Smooth muscle cell (in vitro differentiated cells): ENCODE data around the gene RAB8B. TPM values are rescaled to one million over a fixed set of nuclear protein-coding genes. Genes with fewer than 3 reads are reported as not detected.

ENCODE experiments used
- DNase-seq: peaks from one replicate; lab custom pipeline; 2025; ENCODE audit not compliant: unreplicated experiment; lab: John Stamatoyannopoulos, UW
- H2AFZ ChIP-seq: fragments of 200-600 bp; sonication (generic); 2 replicates; pipeline ENCODE4 v1.6.0; 2016; ENCODE audit warnings: antibody characterized with exemption, low read depth, mild to moderate bottlenecking
- H3F3A ChIP-seq: fragments of 200-600 bp; sonication (generic); 2 replicates; pipeline ENCODE4 v1.6.0; 2017; ENCODE audit warnings: antibody characterized with exemption, low read depth
- H3K27ac ChIP-seq: fragments of 200-600 bp; sonication (generic); 2 replicates; pipeline ENCODE4 v1.5.1; 2016; ENCODE audit warnings: low read depth, mild to moderate bottlenecking
- H3K27me3 ChIP-seq: fragments of 200-600 bp; sonication (generic); 2 replicates; pipeline ENCODE4 v1.6.1; 2016; ENCODE audit warnings: low read depth, mild to moderate bottlenecking
- H3K36me3 ChIP-seq: fragments of 200-600 bp; sonication (generic); 2 replicates; pipeline ENCODE4 v1.5.1; 2016; ENCODE audit warnings: low read depth
- H3K4me1 ChIP-seq: fragments of 200-600 bp; sonication (generic); 2 replicates; pipeline ENCODE4 v1.5.1; 2016; ENCODE audit warnings: low read depth
- H3K4me2 ChIP-seq: fragments of 200-600 bp; sonication (generic); 2 replicates; pipeline ENCODE4 v1.6.0; 2016; ENCODE audit warnings: mild to moderate bottlenecking
- H3K4me3 ChIP-seq: fragments of 200-600 bp; sonication (generic); 2 replicates; pipeline ENCODE4 v1.5.1; 2016; ENCODE audit warnings: mild to moderate bottlenecking
- H3K79me2 ChIP-seq: fragments of 200-600 bp; sonication (generic); 2 replicates; pipeline ENCODE4 v1.6.0; 2016; ENCODE audit warnings: low read depth, mild to moderate bottlenecking
- H3K9ac ChIP-seq: fragments of 200-600 bp; sonication (generic); 2 replicates; pipeline ENCODE4 v1.6.0; 2016; ENCODE audit warnings: low read depth
- H3K9me3 ChIP-seq: fragments of 200-600 bp; sonication (generic); replicated peaks from 2 replicates; pipeline ENCODE4 v1.5.1; 2016; ENCODE audit warnings: low read depth
- H4K20me1 ChIP-seq: fragments of 200-600 bp; sonication (generic); 2 replicates; pipeline ENCODE4 v1.6.0; 2016; ENCODE audit warnings: low read depth
- CTCF ChIP-seq: fragments of 200-600 bp; sonication (generic); IDR thresholded peaks from 2 replicates; pipeline ENCODE4 v1.5.1; 2017; ENCODE audit warnings: borderline replicate concordance, mild to moderate bottlenecking, antibody characterized with exemption; ENCODE audit not compliant: insufficient read depth, poor library complexity, severe bottlenecking
- WGBS: methylation state at CpG from one replicate; pipeline ENCODE4 v1.1.7; 2016; ENCODE audit warnings: low lambda C conversion rate; 5-methylcytosine and 5-hydroxymethylcytosine counted together
- polyA plus RNA-seq: library from polyadenylated mRNA; unstranded; fragments of >200 nt; fragmentation: Nextera tagmentation; extraction: Ambion mirVana; gene quantifications from 2 replicates; pipeline ENCODE4 v1.2.1, GENCODE V29; 2016
- total RNA-seq: library from RNA; depleted of rRNA; stranded (reverse); fragments of >200 nt; gene quantifications from 2 replicates; pipeline ENCODE4 v1.2.3, GENCODE V29; 2014

The RAB8B gene
- total and polyA plus RNA-seq, 2 experiments from 2014 or later: 11.5 to 34.7 TPM

- Histone ChIP-seq H2AFZ (no peak overlapping the region), H3K9me3 (no peaks in the 10 kb centered on the region), H3K27ac (no peak overlapping the region), H3K36me3 (no peaks in the 10 kb centered on the region), H4K20me1 (no peaks in the 10 kb centered on the region), H3K4me3 (no peak overlapping the region), H3K79me2 (no peaks in the 10 kb centered on the region), H3K4me2 (no peak overlapping the region), H3K27me3 (no peaks in the 10 kb centered on the region), H3F3A (peaks cover 4% of the 10 kb centered on the region), H3K9ac (no peak overlapping the region), H3K4me1 (peaks cover 17% of the 10 kb centered on the region)
- TF ChIP-seq CTCF: no peak
- WGBS: 82% methylated on average over 5 of the region's 5 CpGs
- DNase-seq: no peak
These were observed 71.4 kb downstream of the RAB8B start for GRCh38 chr15:63260791-63261190.

- Histone ChIP-seq H3K27me3 (no peaks in the 10 kb centered on the region), H3K4me2 (no peak overlapping the region), H3K27ac (no peak overlapping the region), H3K4me1 (peaks cover 12% of the 10 kb centered on the region), H3K4me3 (no peak overlapping the region), H3K79me2 (no peaks in the 10 kb centered on the region), H3K9me3 (no peaks in the 10 kb centered on the region), H4K20me1 (no peaks in the 10 kb centered on the region), H3K36me3 (no peaks in the 10 kb centered on the region), H3K9ac (no peak overlapping the region), H2AFZ (no peak overlapping the region), H3F3A (peaks cover 1% of the 10 kb centered on the region)
- no peak for DNase-seq
- no peak for TF ChIP-seq CTCF
These were observed 71.9 kb downstream of the RAB8B start for GRCh38 chr15:63261311-63261710.

- Histone ChIP-seq H4K20me1 (no peaks in the 10 kb centered on the region), H3K9me3 (no peaks in the 10 kb centered on the region), H3K27ac (no peak overlapping the region), H3K79me2 (no peaks in the 10 kb centered on the region), H3K4me3 (no peak overlapping the region), H3K9ac (no peak overlapping the region), H3K4me2 (no peak overlapping the region), H3K27me3 (no peaks in the 10 kb centered on the region), H3K4me1 (no peaks in the 10 kb centered on the region), H3F3A (no peaks in the 10 kb centered on the region), H2AFZ (no peak overlapping the region), H3K36me3 (no peaks in the 10 kb centered on the region)
- WGBS: 98% methylated on average over 6 of the region's 6 CpGs
- DNase-seq: no peak
- TF ChIP-seq CTCF: no peak
These were observed 74.1 kb downstream of the RAB8B start for GRCh38 chr15:63263519-63263918.

- WGBS: 86% methylated on average over 1 of the region's 1 CpG
- no peak overlapping the region for H3K27ac ChIP-seq
- no peaks in the 10 kb centered on the region for H3K36me3 ChIP-seq
- H3F3A ChIP-seq: no peaks in the 10 kb centered on the region
- no peak for TF ChIP-seq CTCF
- no peak overlapping the region for H3K4me2 ChIP-seq
- no peaks in the 10 kb centered on the region for H3K4me1 ChIP-seq
- DNase-seq: no peak
- H3K9me3 ChIP-seq: no peaks in the 10 kb centered on the region
- H3K27me3 ChIP-seq: no peaks in the 10 kb centered on the region
- H4K20me1 ChIP-seq: no peaks in the 10 kb centered on the region
- no peaks in the 10 kb centered on the region for H3K79me2 ChIP-seq
- H2AFZ ChIP-seq: no peak overlapping the region
- no peak overlapping the region for H3K4me3 ChIP-seq
- no peak overlapping the region for H3K9ac ChIP-seq
These were observed 75.4 kb downstream of the RAB8B start for GRCh38 chr15:63264688-63265293.
